K562 (cell line): ENCODE measurements around the gene GALNT17. TPM values are rescaled to one million over a fixed set of nuclear protein-coding genes. Genes with fewer than 3 reads are reported as not detected.

Source experiments
- ATAC-seq: fragments of 200-7000 bp; cut with Tn5 transposase; 3 replicates; pipeline ENCODE4 v1.9.1; 2020; ENCODE audit warnings: moderate library complexity
- BruUV-seq: library from RNA; stranded (reverse); fragments of 400-500 nt; replicated peaks from 2 replicates; lab custom pipeline; 2021; lab: Mats Ljungman, UMichigan
- CTCF ChIA-PET: fragments of 300-600 bp; formaldehyde crosslinking; extraction: SDS; loops from one replicate; lab custom pipeline; 2021; ENCODE audit warnings: low intra/inter-chr PET ratio; lab: Yijun Ruan, JAX
- POLR2A ChIA-PET: fragments of 300-600, 350-650 bp; sonication (Branson Sonifier 250); formaldehyde crosslinking; extraction: SDS; loops from one replicate; lab custom pipeline; 2021; ENCODE audit warnings: antibody characterized with exemption, inconsistent platforms; lab: Yijun Ruan, JAX
- DNase-seq, 4 experiments: peaks; one replicate each; pipeline versions ENCODE4 v3.0.0 to v3.0.0-alpha.2; 2011 to 2018; ENCODE audit warnings: low spot score in 3 of 4, mixed read lengths in 3 of 4; ENCODE audit errors: extremely low read depth in 1 of 4
- FAIRE-seq: peaks from 2 replicates; lab custom pipeline; 2011; peaks lifted over from hg19 to GRCh38; lab: Jason Lieb, UNC
- H2AFZ ChIP-seq: 2 replicates; pipeline ENCODE4 v1.6.0; 2011; ENCODE audit warnings: low read depth, low read length, control low read depth, inconsistent platforms
- H3K27ac ChIP-seq: fragments of 200-600 bp; 3 replicates; pipeline ENCODE4 v1.8.0; 2011; ENCODE audit warnings: low read depth, mild to moderate bottlenecking, control low read depth, inconsistent platforms, low read length, moderate library complexity, mixed read lengths; ENCODE audit errors: extremely low read depth
- H3K27me3 ChIP-seq, 2 experiments: fragments of 300-600 bp in 1 of 2; 2 replicates in 1 of 2; 3 replicates in 1 of 2; pipeline versions ENCODE4 v1.6.0 to v1.8.0; 2011; ENCODE audit warnings: inconsistent platforms in 2 of 2, low read length in 2 of 2, mild to moderate bottlenecking in 1 of 2, mixed read lengths in 1 of 2, moderate library complexity in 1 of 2; ENCODE audit not compliant: control insufficient read depth in 2 of 2, insufficient read depth in 2 of 2
- H3K36me3 ChIP-seq: fragments of 300-600 bp; 3 replicates; pipeline ENCODE4 v1.8.0; 2011; ENCODE audit warnings: mild to moderate bottlenecking, low read length, inconsistent platforms; ENCODE audit not compliant: control insufficient read depth, insufficient read depth
- H3K4me1 ChIP-seq, 2 experiments: fragments of 200-600 bp in 1 of 2; replicated peaks in 1 of 2; 2 replicates in 1 of 2; 3 replicates in 1 of 2; pipeline versions ENCODE4 v1.5.1 to v1.8.0; 2011; ENCODE audit warnings: inconsistent platforms in 2 of 2, low read length in 2 of 2, mild to moderate bottlenecking in 1 of 2, mixed read lengths in 1 of 2, moderate library complexity in 1 of 2; ENCODE audit not compliant: control insufficient read depth in 2 of 2, insufficient read depth in 2 of 2
- H3K4me2 ChIP-seq: 2 replicates; pipeline ENCODE4 v1.6.1; 2011; ENCODE audit warnings: low read length, control low read depth, inconsistent platforms, mixed read lengths; ENCODE audit not compliant: insufficient read depth
- H3K4me3 ChIP-seq: fragments of 200-600 bp; sonication (generic), shearing (Covaris generic); 2 replicates; pipeline ENCODE4 v1.5.1; 2016; ENCODE audit warnings: control low read depth, inconsistent platforms
- H3K79me2 ChIP-seq: fragments of 200-600 bp; 3 replicates; pipeline ENCODE4 v1.8.0; 2011; ENCODE audit warnings: low read length, inconsistent platforms; ENCODE audit not compliant: control insufficient read depth, insufficient read depth
- H3K9ac ChIP-seq, 2 experiments: 2 replicates each; pipeline versions ENCODE4 v1.6.0 to v1.6.1; 2011; ENCODE audit warnings: low read depth in 2 of 2, low read length in 2 of 2, control low read depth in 1 of 2, inconsistent platforms in 1 of 2, mild to moderate bottlenecking in 1 of 2, mixed read lengths in 1 of 2; ENCODE audit not compliant: insufficient read depth in 1 of 2
- H3K9me1 ChIP-seq: one replicate; pipeline ENCODE4 v1.6.0; 2011; ENCODE audit warnings: inconsistent platforms, mild to moderate bottlenecking, low read length, moderate library complexity; ENCODE audit not compliant: control insufficient read depth, insufficient read depth
- H3K9me3 ChIP-seq: replicated peaks from 2 replicates; pipeline ENCODE4 v1.5.1; 2011; ENCODE audit warnings: low read depth, low read length, inconsistent platforms; ENCODE audit not compliant: control insufficient read depth, insufficient read depth
- H4K20me1 ChIP-seq: replicated peaks from 2 replicates; pipeline ENCODE4 v1.6.1; 2011; ENCODE audit warnings: low read length, inconsistent platforms, mixed read lengths; ENCODE audit not compliant: control insufficient read depth, insufficient read depth
- ARID1B ChIP-seq: fragments of 450-650 bp; IDR thresholded peaks from 2 replicates; pipeline ENCODE4 v1.6.1; 2016; ENCODE audit warnings: antibody characterized with exemption, mild to moderate bottlenecking, inconsistent platforms
- CGGBP1 ChIP-seq: fragments of 250-450 bp; sonication (Bioruptor Pico); IDR thresholded peaks from 2 replicates; pipeline ENCODE4 v1.9.0; 2021; ENCODE audit warnings: mild to moderate bottlenecking
- ETV5 ChIP-seq: sonication (generic); formaldehyde crosslinking; IDR thresholded peaks from 2 replicates; pipeline ENCODE4 v1.4.0; 2020; ENCODE audit warnings: low read depth, mild to moderate bottlenecking, missing genetic modification reagents
- GTF3C2 ChIP-seq: IDR thresholded peaks from 3 replicates; pipeline ENCODE4 v1.6.1; 2011; ENCODE audit warnings: borderline replicate concordance, mild to moderate bottlenecking, moderate library complexity; ENCODE audit not compliant: insufficient read length; ENCODE audit errors: extremely low read depth
- MEF2D ChIP-seq: conservative IDR thresholded peaks from 2 replicates; pipeline ENCODE4 v1.6.1; 2016; ENCODE audit warnings: low read depth, missing genetic modification characterization, missing compliant biosample characterization
- PHF8 ChIP-seq: fragments of 200-600 bp; sonication (generic); IDR thresholded peaks from 2 replicates; pipeline ENCODE4 v1.6.1; 2012; ENCODE audit warnings: mixed run types, mild to moderate bottlenecking, inconsistent platforms, low read length, moderate library complexity, borderline replicate concordance
- SRSF1 ChIP-seq: fragments of 200-400 bp; formaldehyde crosslinking; IDR thresholded peaks from 2 replicates; pipeline ENCODE4 v1.6.1; 2017; ENCODE audit warnings: mild to moderate bottlenecking, low read depth, low read length, moderate library complexity
- ZNF384 ChIP-seq: IDR thresholded peaks from 2 replicates; pipeline ENCODE4 v1.6.1; 2012; ENCODE audit warnings: low read depth, low read length, improper control_type of control experiment
- ZNF584 ChIP-seq: fragments of 200-800 bp; sonication (Bioruptor generic); IDR thresholded peaks from 2 replicates; pipeline ENCODE4 v1.6.1; 2016; ENCODE audit warnings: low read depth, mild to moderate bottlenecking, missing genetic modification characterization, missing compliant biosample characterization
- ZNF699 ChIP-seq: fragments of 250-450 bp; sonication (Bioruptor Pico); IDR thresholded peaks from 2 replicates; pipeline ENCODE4 v1.8.0; 2021; ENCODE audit warnings: mild to moderate bottlenecking, moderate library complexity; ENCODE audit not compliant: insufficient replicate concordance
- ZNF79 ChIP-seq: fragments of 250-450 bp; sonication (Bioruptor Pico); IDR thresholded peaks from 2 replicates; pipeline ENCODE4 v1.4.0; 2020; ENCODE audit warnings: low read depth, mild to moderate bottlenecking, moderate library complexity
- WGBS: fragments of 100-300 bp; shearing (Covaris generic); methylation state at CpG from one replicate; pipeline ENCODE4 v1.1.6; 2016; ENCODE audit warnings: low coverage, mixed read lengths; ENCODE audit not compliant: insufficient coverage; ENCODE audit errors: missing lambda C conversion rate; 5-methylcytosine and 5-hydroxymethylcytosine counted together
- in situ Hi-C: fragments of 300-500 bp; cut with MboI; formaldehyde crosslinking; loops from 4 replicates; pipeline ENCODE4 v1.15.0; 2018; ENCODE audit warnings: inconsistent platforms, mixed read lengths
- intact Hi-C: fragments of 100-400 bp; cut with micrococcal nuclease; formaldehyde crosslinking; loops from 2 replicates; pipeline ENCODE4 v1.14.2; 2022
- polyA plus RNA-seq, 8 experiments: library from polyadenylated mRNA; depleted of rRNA in 4 of 8; stranded (reverse) in 5 of 8; unstranded in 3 of 8; fragments of >200 nt; fragmentation: Nextera tagmentation in 2 of 8; fragmentation: Illumina TruSeq in 1 of 8; extraction: Ambion mirVana in 2 of 8; extraction: Trizol in 1 of 8; gene quantifications; 2 replicates each; pipeline versions ENCODE4 v1.2.1 to v1.2.3, GENCODE V29; 2011 to 2014; ENCODE audit warnings: inconsistent platforms in 1 of 8, missing spikeins in 1 of 8
- total RNA-seq, 7 experiments: library from RNA; depleted of rRNA in 6 of 7; stranded (reverse); fragments of >200 nt in 6 of 7; fragmentation: Illumina TruSeq in 2 of 7; extraction: Trizol in 2 of 7; gene quantifications; 2 replicates each; pipeline versions ENCODE4 v1.2.1 to v1.2.3, GENCODE V29; 2011 to 2021; ENCODE audit warnings: low replicate concordance in 1 of 7
- TF ChIP-seq, protein P1 (sequence below): fragments of 250-450 bp; sonication (Bioruptor Pico); IDR thresholded peaks from 2 replicates; pipeline ENCODE4 v1.4.0; 2020; ENCODE audit warnings: mild to moderate bottlenecking
- TF ChIP-seq, protein P2 (sequence below): fragments of 450-650 bp; formaldehyde crosslinking; IDR thresholded peaks from 2 replicates; pipeline ENCODE4 v1.4.0; 2020; ENCODE audit warnings: mild to moderate bottlenecking, moderate library complexity

The GALNT17 gene
- total and polyA plus RNA-seq, 9 of the 15 experiments (the other 6 are each of a cell fraction or from before 2014, with no cell fraction given), result not detected

DNA sequence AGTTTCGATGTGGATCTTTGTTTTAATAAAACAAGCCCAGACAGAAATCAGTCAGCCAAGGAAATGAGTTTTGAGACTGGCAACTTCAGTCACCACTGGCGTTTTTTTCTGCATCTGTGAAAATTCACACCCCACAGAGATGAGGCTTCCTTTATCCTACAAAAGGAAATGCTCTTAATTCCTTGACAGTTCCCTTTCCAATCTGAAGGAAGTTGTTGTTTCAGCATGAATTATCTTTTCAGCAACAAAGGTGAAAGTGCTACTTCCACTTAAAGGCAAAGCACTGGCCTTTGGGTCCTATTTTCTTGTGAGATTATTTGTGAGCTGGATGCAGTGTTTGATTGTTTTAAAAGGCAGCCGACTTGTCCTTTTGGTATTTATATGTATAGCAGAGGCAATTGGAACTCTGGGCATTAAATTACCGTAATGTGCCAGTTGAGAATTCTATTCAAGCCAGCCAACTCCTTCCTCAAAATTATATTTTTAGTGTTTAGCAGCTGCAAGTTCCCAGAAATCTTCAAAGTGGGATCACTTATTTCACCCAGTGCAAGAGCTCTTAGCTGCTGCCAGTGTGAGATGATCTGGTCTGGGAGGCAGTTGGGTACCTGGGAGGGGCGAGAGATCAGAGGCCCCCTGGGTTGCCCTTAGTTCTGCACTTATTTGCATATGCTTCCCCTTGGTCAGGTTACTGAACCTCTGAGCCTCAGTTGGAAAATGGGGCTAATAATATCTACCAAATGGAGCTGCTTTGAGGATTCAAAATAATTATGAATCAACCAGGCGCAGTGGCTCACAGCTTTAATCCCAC is 427.1 kb downstream of the GALNT17 start:
- no peak for FAIRE-seq
- BruUV-seq, result no TSS peak
- peaks cover 7 to 17% of the 10 kb centered on the region in 2 experiments; a peak in 3 of 5 replicates for H3K27me3 ChIP-seq
- H3K27ac ChIP-seq, result no peak overlapping the region
- no peaks in the 10 kb centered on the region for H3K36me3 ChIP-seq
- no peaks in the 10 kb centered on the region for H4K20me1 ChIP-seq
- POLR2A ChIA-PET, result no interaction called here
- in situ Hi-C loops (no loop called here), intact Hi-C loops (no loop called here)
- H3K9me1 ChIP-seq, result no peaks in the 10 kb centered on the region
- no peak for ATAC-seq
- H3K4me3 ChIP-seq, result no peak overlapping the region
- H3K79me2 ChIP-seq, result no peaks in the 10 kb centered on the region
- H3K4me2 ChIP-seq, result no peak overlapping the region
- DNase-seq, result no peak
- no peak overlapping the region for H3K9ac ChIP-seq
- H3K9me3 ChIP-seq, result no peaks in the 10 kb centered on the region
- WGBS, result under 1% methylated on average over 6 of the region's 6 CpGs
- H2AFZ ChIP-seq, result no peak overlapping the region
- H3K4me1 ChIP-seq, result no peaks in the 10 kb centered on the region
- CTCF ChIA-PET, result no interaction called here
- TF ChIP-seq SRSF1, result no peak
- no peak for TF ChIP-seq ZNF584 (CRISPR knock-in tag)
- TF ChIP-seq CGGBP1 (CRISPR knock-in tag), result no peak
- TF ChIP-seq MEF2D (tag), result no peak
- TF ChIP-seq, protein P1, sequence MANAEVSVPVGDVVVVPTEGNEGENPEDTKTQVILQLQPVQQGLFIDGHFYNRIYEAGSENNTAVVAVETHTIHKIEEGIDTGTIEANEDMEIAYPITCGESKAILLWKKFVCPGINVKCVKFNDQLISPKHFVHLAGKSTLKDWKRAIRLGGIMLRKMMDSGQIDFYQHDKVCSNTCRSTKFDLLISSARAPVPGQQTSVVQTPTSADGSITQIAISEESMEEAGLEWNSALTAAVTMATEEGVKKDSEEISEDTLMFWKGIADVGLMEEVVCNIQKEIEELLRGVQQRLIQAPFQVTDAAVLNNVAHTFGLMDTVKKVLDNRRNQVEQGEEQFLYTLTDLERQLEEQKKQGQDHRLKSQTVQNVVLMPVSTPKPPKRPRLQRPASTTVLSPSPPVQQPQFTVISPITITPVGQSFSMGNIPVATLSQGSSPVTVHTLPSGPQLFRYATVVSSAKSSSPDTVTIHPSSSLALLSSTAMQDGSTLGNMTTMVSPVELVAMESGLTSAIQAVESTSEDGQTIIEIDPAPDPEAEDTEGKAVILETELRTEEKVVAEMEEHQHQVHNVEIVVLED (CRISPR knock-in tag), result no peak
- TF ChIP-seq ARID1B, result no peak
- no peak for TF ChIP-seq ZNF699 (CRISPR knock-in tag)
- no peak for TF ChIP-seq GTF3C2
- TF ChIP-seq ZNF384, result no peak
- TF ChIP-seq ETV5 (CRISPR knock-in tag), result no peak
- no peak for TF ChIP-seq PHF8
- TF ChIP-seq, protein P2, sequence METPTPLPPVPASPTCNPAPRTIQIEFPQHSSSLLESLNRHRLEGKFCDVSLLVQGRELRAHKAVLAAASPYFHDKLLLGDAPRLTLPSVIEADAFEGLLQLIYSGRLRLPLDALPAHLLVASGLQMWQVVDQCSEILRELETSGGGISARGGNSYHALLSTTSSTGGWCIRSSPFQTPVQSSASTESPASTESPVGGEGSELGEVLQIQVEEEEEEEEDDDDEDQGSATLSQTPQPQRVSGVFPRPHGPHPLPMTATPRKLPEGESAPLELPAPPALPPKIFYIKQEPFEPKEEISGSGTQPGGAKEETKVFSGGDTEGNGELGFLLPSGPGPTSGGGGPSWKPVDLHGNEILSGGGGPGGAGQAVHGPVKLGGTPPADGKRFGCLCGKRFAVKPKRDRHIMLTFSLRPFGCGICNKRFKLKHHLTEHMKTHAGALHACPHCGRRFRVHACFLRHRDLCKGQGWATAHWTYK (CRISPR knock-in tag), result no peak
- no peak for TF ChIP-seq ZNF79
